ENCODE data around the gene SPSB4. TPM values are rescaled to one million over a fixed set of nuclear protein-coding genes. Genes with fewer than 3 reads are reported as not detected.

Gene SPSB4
- total and polyA plus RNA-seq, 2 of the 8 experiments (the other 6 are each of a cell fraction or from before 2014, with no cell fraction given), result 15.1 to 17.2 TPM

GRCh38 chr3:141092663-141093062, 41.5 kb downstream of the SPSB4 start:
- no peak for DNase-seq (ENCODE audit: low read depth in 1 of 2, low spot score in 2 of 2)
- WGBS, 2 experiments (ENCODE audit: extremely low coverage in 1 of 2, insufficient coverage in 1 of 2, insufficient read length in 1 of 2, insufficient replicate concordance in 2 of 2, low coverage in 1 of 2, low lambda C conversion rate in 2 of 2, missing lambda C conversion rate in 1 of 2), result 88% methylated on average over 6 of the region's 6 CpGs; no CpG with 5 or more reads in 1 of the 2 experiments
- Histone ChIP-seq H3K4me1 (replicated peaks in 1 of 4; ENCODE audit: control insufficient read depth in 3 of 4, insufficient read depth in 4 of 4, low read length in 3 of 4) (peaks cover 4 to 27% (median 11%) of the 10 kb centered on the region in 4 experiments), H3K4me3 (ENCODE audit: extremely low read depth in 1 of 4, insufficient read depth in 2 of 4, low read depth in 3 of 4, low read length in 4 of 4) (no peak overlapping the region), H2BK120ac (replicated peaks; ENCODE audit: low read depth, low read length) (no peak overlapping the region), H3K14ac (ENCODE audit: insufficient read length) (no peak overlapping the region), H3K4me2 (ENCODE audit: insufficient read depth in 1 of 2, low read depth in 2 of 2, low read length in 2 of 2) (no peak overlapping the region), H2BK20ac (ENCODE audit: low read length) (no peak overlapping the region; the same call in 1 of the 2 replicates), H4K20me1 (replicated peaks in 1 of 2; ENCODE audit: control insufficient read depth in 1 of 2, insufficient read depth in 2 of 2, low read length in 2 of 2) (peaks cover 0 to 3% of the 10 kb centered on the region in 2 experiments), H3K79me2 (ENCODE audit: control insufficient read depth in 1 of 2, insufficient read depth in 2 of 2, low read length in 2 of 2) (no peaks in the 10 kb centered on the region), H3K27ac (ENCODE audit: low read depth, low read length) (no peak overlapping the region), H2BK5ac (ENCODE audit: low read depth, low read length) (no peak overlapping the region), H3K18ac (ENCODE audit: extremely low read depth, low read length) (no peak overlapping the region), H2AK5ac (ENCODE audit: low read depth, low read length) (0 out of 2 replicates have a peak overlapping the region, but pooled peaks have one; percentile 24), H3K79me1 (ENCODE audit: low read depth, low read length) (no peaks in the 10 kb centered on the region), H3K9ac (replicated peaks in 1 of 4; ENCODE audit: extremely low read depth in 1 of 4, low read depth in 3 of 4, low read length in 3 of 4) (no peak overlapping the region; a peak in 1 of 7 replicates), H3K4ac (replicated peaks; ENCODE audit: insufficient read length, low read depth, low read length) (no peak overlapping the region), H3K23ac (ENCODE audit: insufficient read length) (no peak overlapping the region), H2BK15ac (ENCODE audit: low read length) (no peak overlapping the region), H3K36me3 (ENCODE audit: control insufficient read depth in 2 of 4, insufficient read depth in 4 of 4, low read length in 3 of 4) (no peaks in the 10 kb centered on the region), H4K91ac (replicated peaks; ENCODE audit: insufficient read length, low read length) (no peak overlapping the region), H3K9me3 (ENCODE audit: insufficient read depth in 2 of 2, low read depth in 1 of 2, low read length in 1 of 2) (no peaks in the 10 kb centered on the region), H4K8ac (ENCODE audit: extremely low read depth, insufficient read depth, low read length) (no peak overlapping the region; the same call in 1 of the 2 replicates), H3K23me2 (ENCODE audit: low read depth, low read length) (no peaks in the 10 kb centered on the region), H2AFZ (ENCODE audit: low read length) (no peak overlapping the region), H4K5ac (ENCODE audit: insufficient read length, low read depth, low read length) (no peak overlapping the region), H3K56ac (replicated peaks; ENCODE audit: insufficient read length, low read depth, low read length) (no peak overlapping the region), H3K27me3 (replicated peaks in 1 of 4; ENCODE audit: control insufficient read depth in 3 of 4, extremely low read depth in 1 of 4, insufficient read depth in 3 of 4, low read length in 3 of 4) (no peaks in the 10 kb centered on the region), H2BK12ac (ENCODE audit: low read depth, low read length) (peak overlapping the region; percentile 11; the same call in 1 of the 2 replicates)
- POLR2A ChIA-PET (ENCODE audit: partially characterized antibody), result interaction anchor here (1.3 to 1.4 kb wide), 4 partner anchors 9 to 80 kb away, joined by 3 to 5 read pairs (median 4); no protein-coding TSS in a partner anchor
- no peak for FAIRE-seq
- no peak for TF ChIP-seq SIN3A (conservative IDR thresholded peaks at IDR 0.05 in 1 of 2, IDR thresholded peaks at IDR 0.05 in 1 of 2; ENCODE audit: low read depth in 1 of 2, low read length in 2 of 2)
- CTCF ChIA-PET (ENCODE audit: partially characterized antibody), result interaction anchor here (1.1 to 5.8 kb wide), 11 partner anchors 10 to 81 kb away, joined by 3 to 35 read pairs (median 7); partner anchors contain the start of gene SPSB4

Measured in H1 (cell line).